Measurements from ENCODE around the gene SAMD11. TPM values are rescaled to one million over a fixed set of nuclear protein-coding genes. Genes with fewer than 3 reads are reported as not detected.
"Not testable (repeated sequence)": the region's sequence is repeated elsewhere in the genome, so short reads cannot be mapped to it uniquely, and the experiment has no call there.

The SAMD11 gene
- total RNA-seq, 1 experiment from 2014 or later: not detected

- no peak overlapping the region for H2AFZ ChIP-seq (ENCODE audit: low read length)
- no peak overlapping the region for H3K4me3 ChIP-seq (ENCODE audit: low read length)
- no peak overlapping the region for H3K27ac ChIP-seq (ENCODE audit: low read length)
- H3K27me3 ChIP-seq (ENCODE audit: low read length): no peaks in the 10 kb centered on the region
- no peaks in the 10 kb centered on the region for H3K4me1 ChIP-seq (ENCODE audit: low read length)
- no peaks in the 10 kb centered on the region for H3K9me3 ChIP-seq (ENCODE audit: low read length)
- no peak for DNase-seq
- H3K4me2 ChIP-seq (ENCODE audit: low read depth, low read length, poor library complexity, severe bottlenecking): no peak overlapping the region
- no peaks in the 10 kb centered on the region for H3K9me2 ChIP-seq (replicated peaks; ENCODE audit: insufficient read depth, low read length)
- no peak overlapping the region for H3K9ac ChIP-seq (ENCODE audit: low read length)
- no peaks in the 10 kb centered on the region for H3K79me2 ChIP-seq (ENCODE audit: low read length)
- H3K36me3 ChIP-seq (ENCODE audit: insufficient read depth, low read length): no peaks in the 10 kb centered on the region
- no peaks in the 10 kb centered on the region for H4K20me1 ChIP-seq (ENCODE audit: insufficient read depth, low read depth, low read length)
Observed at GRCh38 chr1:888297-888696, 35.4 kb upstream of the SAMD11 start.

GRCh38 chr1:889774-890173, 33.9 kb upstream of the SAMD11 start:
- H2AFZ ChIP-seq (ENCODE audit: low read length); H3K27ac ChIP-seq (ENCODE audit: low read length); H3K9me3 ChIP-seq (ENCODE audit: low read length); H4K20me1 ChIP-seq (ENCODE audit: insufficient read depth, low read depth, low read length); H3K36me3 ChIP-seq (ENCODE audit: insufficient read depth, low read length); H3K27me3 ChIP-seq (ENCODE audit: low read length); H3K9me2 ChIP-seq (replicated peaks; ENCODE audit: insufficient read depth, low read length); H3K4me2 ChIP-seq (ENCODE audit: low read depth, low read length, poor library complexity, severe bottlenecking); DNase-seq; H3K79me2 ChIP-seq (ENCODE audit: low read length); H3K4me3 ChIP-seq (ENCODE audit: low read length); H3K9ac ChIP-seq (ENCODE audit: low read length); H3K4me1 ChIP-seq (ENCODE audit: low read length): not testable (repeated sequence)

GRCh38 chr1:890234-890633, 33.5 kb upstream of the SAMD11 start:
- H3K4me2 ChIP-seq (ENCODE audit: low read depth, low read length, poor library complexity, severe bottlenecking); H4K20me1 ChIP-seq (ENCODE audit: insufficient read depth, low read depth, low read length); H3K4me1 ChIP-seq (ENCODE audit: low read length); H3K27me3 ChIP-seq (ENCODE audit: low read length); DNase-seq; H3K9me3 ChIP-seq (ENCODE audit: low read length); H3K4me3 ChIP-seq (ENCODE audit: low read length); H3K27ac ChIP-seq (ENCODE audit: low read length); H3K79me2 ChIP-seq (ENCODE audit: low read length); H3K36me3 ChIP-seq (ENCODE audit: insufficient read depth, low read length); H3K9me2 ChIP-seq (replicated peaks; ENCODE audit: insufficient read depth, low read length); H2AFZ ChIP-seq (ENCODE audit: low read length); H3K9ac ChIP-seq (ENCODE audit: low read length): not testable (repeated sequence)

GRCh38 chr1:890661-891060, 33.1 kb upstream of the SAMD11 start:
- no peaks in the 10 kb centered on the region for H3K79me2 ChIP-seq (ENCODE audit: low read length)
- no peaks in the 10 kb centered on the region for H3K27me3 ChIP-seq (ENCODE audit: low read length)
- no peaks in the 10 kb centered on the region for H3K4me1 ChIP-seq (ENCODE audit: low read length)
- H3K9me3 ChIP-seq (ENCODE audit: low read length): no peaks in the 10 kb centered on the region
- H4K20me1 ChIP-seq (ENCODE audit: insufficient read depth, low read depth, low read length): no peaks in the 10 kb centered on the region
- H3K4me3 ChIP-seq (ENCODE audit: low read length): no peak overlapping the region
- H3K9ac ChIP-seq (ENCODE audit: low read length): no peak overlapping the region
- H3K9me2 ChIP-seq (replicated peaks; ENCODE audit: insufficient read depth, low read length): no peaks in the 10 kb centered on the region
- no peaks in the 10 kb centered on the region for H3K36me3 ChIP-seq (ENCODE audit: insufficient read depth, low read length)
- DNase-seq: no peak
- no peak overlapping the region for H3K27ac ChIP-seq (ENCODE audit: low read length)
- H2AFZ ChIP-seq (ENCODE audit: low read length): no peak overlapping the region
- no peak overlapping the region for H3K4me2 ChIP-seq (ENCODE audit: low read depth, low read length, poor library complexity, severe bottlenecking)

- no peaks in the 10 kb centered on the region for H3K4me1 ChIP-seq (ENCODE audit: low read length)
- H3K27ac ChIP-seq (ENCODE audit: low read length): no peak overlapping the region
- no peaks in the 10 kb centered on the region for H4K20me1 ChIP-seq (ENCODE audit: insufficient read depth, low read depth, low read length)
- no peak overlapping the region for H2AFZ ChIP-seq (ENCODE audit: low read length)
- no peaks in the 10 kb centered on the region for H3K79me2 ChIP-seq (ENCODE audit: low read length)
- H3K9me2 ChIP-seq (replicated peaks; ENCODE audit: insufficient read depth, low read length): no peaks in the 10 kb centered on the region
- DNase-seq: no peak
- H3K36me3 ChIP-seq (ENCODE audit: insufficient read depth, low read length): no peaks in the 10 kb centered on the region
- H3K9ac ChIP-seq (ENCODE audit: low read length): no peak overlapping the region
- no peaks in the 10 kb centered on the region for H3K9me3 ChIP-seq (ENCODE audit: low read length)
- H3K27me3 ChIP-seq (ENCODE audit: low read length): no peaks in the 10 kb centered on the region
- H3K4me3 ChIP-seq (ENCODE audit: low read length): no peak overlapping the region
- H3K4me2 ChIP-seq (ENCODE audit: low read depth, low read length, poor library complexity, severe bottlenecking): no peak overlapping the region
Observed at GRCh38 chr1:897226-897625, 26.5 kb upstream of the SAMD11 start.

- H2AFZ ChIP-seq (ENCODE audit: low read length); H3K36me3 ChIP-seq (ENCODE audit: insufficient read depth, low read length); H3K9me2 ChIP-seq (replicated peaks; ENCODE audit: insufficient read depth, low read length); DNase-seq; H3K27ac ChIP-seq (ENCODE audit: low read length); H3K9me3 ChIP-seq (ENCODE audit: low read length); H3K27me3 ChIP-seq (ENCODE audit: low read length); H3K4me2 ChIP-seq (ENCODE audit: low read depth, low read length, poor library complexity, severe bottlenecking); H3K79me2 ChIP-seq (ENCODE audit: low read length); H3K9ac ChIP-seq (ENCODE audit: low read length); H3K4me1 ChIP-seq (ENCODE audit: low read length); H4K20me1 ChIP-seq (ENCODE audit: insufficient read depth, low read depth, low read length); H3K4me3 ChIP-seq (ENCODE audit: low read length): not testable (repeated sequence)
Observed at GRCh38 chr1:897951-898350, 25.8 kb upstream of the SAMD11 start.

- Histone ChIP-seq H3K4me1 (ENCODE audit: low read length) (no peaks in the 10 kb centered on the region; the same call in 1 of the 2 replicates), H2AFZ (ENCODE audit: low read length) (no peak overlapping the region), H3K4me3 (ENCODE audit: low read length) (no peak overlapping the region), H3K27ac (ENCODE audit: low read length) (no peak overlapping the region), H4K20me1 (ENCODE audit: insufficient read depth, low read depth, low read length) (no peaks in the 10 kb centered on the region), H3K27me3 (ENCODE audit: low read length) (no peaks in the 10 kb centered on the region), H3K4me2 (ENCODE audit: low read depth, low read length, poor library complexity, severe bottlenecking) (no peak overlapping the region), H3K79me2 (ENCODE audit: low read length) (no peaks in the 10 kb centered on the region), H3K9me3 (ENCODE audit: low read length) (no peaks in the 10 kb centered on the region), H3K9ac (ENCODE audit: low read length) (no peak overlapping the region), H3K36me3 (ENCODE audit: insufficient read depth, low read length) (no peaks in the 10 kb centered on the region), H3K9me2 (replicated peaks; ENCODE audit: insufficient read depth, low read length) (no peaks in the 10 kb centered on the region)
- no peak for DNase-seq
Observed at GRCh38 chr1:899636-900317, 23.9 kb upstream of the SAMD11 start.

- Histone ChIP-seq H3K9ac (ENCODE audit: low read length) (no peak overlapping the region), H3K9me3 (ENCODE audit: low read length) (no peaks in the 10 kb centered on the region), H3K4me1 (ENCODE audit: low read length) (peaks cover 8% of the 10 kb centered on the region), H3K36me3 (ENCODE audit: insufficient read depth, low read length) (no peaks in the 10 kb centered on the region), H3K79me2 (ENCODE audit: low read length) (no peaks in the 10 kb centered on the region), H3K27me3 (ENCODE audit: low read length) (no peaks in the 10 kb centered on the region), H3K27ac (ENCODE audit: low read length) (no peak overlapping the region), H2AFZ (ENCODE audit: low read length) (no peak overlapping the region), H3K9me2 (replicated peaks; ENCODE audit: insufficient read depth, low read length) (no peaks in the 10 kb centered on the region), H3K4me3 (ENCODE audit: low read length) (no peak overlapping the region), H3K4me2 (ENCODE audit: low read depth, low read length, poor library complexity, severe bottlenecking) (no peak overlapping the region), H4K20me1 (ENCODE audit: insufficient read depth, low read depth, low read length) (no peaks in the 10 kb centered on the region)
- DNase-seq: no peak
Observed at GRCh38 chr1:901108-901859, 22.4 kb upstream of the SAMD11 start.

Data from Karpas-422 (cell line).